NCI-H1092 treated with DMSO at 0.1 percent for 48 hours (cell line): ENCODE measurements around the gene ZMIZ1.

Source experiments
- DNase-seq: peaks from one replicate; lab custom pipeline; 2025; lab: John Stamatoyannopoulos, UW

Gene ZMIZ1

DNA sequence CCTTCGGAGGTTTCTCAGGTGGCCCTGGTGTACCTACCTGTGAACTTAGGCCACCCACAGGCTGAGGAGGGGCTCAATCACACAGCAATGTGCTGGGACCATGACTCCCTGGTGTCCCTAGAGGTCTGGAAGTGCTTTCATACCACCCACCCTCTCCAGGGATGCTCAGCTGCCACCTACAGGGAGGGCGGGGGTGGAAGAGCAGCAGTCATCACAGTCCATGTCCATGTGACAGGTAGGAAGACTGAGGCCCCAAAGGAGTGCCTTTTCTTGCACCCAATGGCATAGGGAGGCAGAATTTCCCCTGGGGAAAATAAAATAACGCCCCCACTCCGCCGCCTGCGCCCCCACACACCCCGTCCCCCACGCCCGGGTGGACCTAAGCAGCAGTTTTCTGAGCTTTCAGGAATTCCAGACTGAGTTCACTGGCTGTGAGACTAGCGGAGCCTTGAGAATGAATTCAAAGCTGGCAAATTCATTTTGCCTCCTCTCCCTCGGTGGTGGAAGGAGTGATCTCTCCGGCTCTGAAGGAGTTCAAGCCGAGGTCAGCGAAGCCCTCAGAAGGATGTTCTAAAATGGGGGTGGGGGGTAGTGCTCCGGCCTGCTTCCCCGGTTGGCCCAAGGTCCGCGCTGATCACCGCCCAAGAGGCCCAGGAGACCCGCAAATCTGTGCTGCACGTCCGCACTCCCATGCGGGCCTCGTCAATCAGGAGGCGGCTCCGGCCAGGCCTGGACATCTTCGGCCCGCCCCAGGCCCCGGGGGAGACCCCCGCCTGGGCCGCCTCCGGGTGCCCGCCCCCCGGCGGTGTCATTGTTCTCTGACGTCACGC is 2.1 kb upstream of the ZMIZ1 start:
- peak; percentile 3 for DNase-seq

DNA sequence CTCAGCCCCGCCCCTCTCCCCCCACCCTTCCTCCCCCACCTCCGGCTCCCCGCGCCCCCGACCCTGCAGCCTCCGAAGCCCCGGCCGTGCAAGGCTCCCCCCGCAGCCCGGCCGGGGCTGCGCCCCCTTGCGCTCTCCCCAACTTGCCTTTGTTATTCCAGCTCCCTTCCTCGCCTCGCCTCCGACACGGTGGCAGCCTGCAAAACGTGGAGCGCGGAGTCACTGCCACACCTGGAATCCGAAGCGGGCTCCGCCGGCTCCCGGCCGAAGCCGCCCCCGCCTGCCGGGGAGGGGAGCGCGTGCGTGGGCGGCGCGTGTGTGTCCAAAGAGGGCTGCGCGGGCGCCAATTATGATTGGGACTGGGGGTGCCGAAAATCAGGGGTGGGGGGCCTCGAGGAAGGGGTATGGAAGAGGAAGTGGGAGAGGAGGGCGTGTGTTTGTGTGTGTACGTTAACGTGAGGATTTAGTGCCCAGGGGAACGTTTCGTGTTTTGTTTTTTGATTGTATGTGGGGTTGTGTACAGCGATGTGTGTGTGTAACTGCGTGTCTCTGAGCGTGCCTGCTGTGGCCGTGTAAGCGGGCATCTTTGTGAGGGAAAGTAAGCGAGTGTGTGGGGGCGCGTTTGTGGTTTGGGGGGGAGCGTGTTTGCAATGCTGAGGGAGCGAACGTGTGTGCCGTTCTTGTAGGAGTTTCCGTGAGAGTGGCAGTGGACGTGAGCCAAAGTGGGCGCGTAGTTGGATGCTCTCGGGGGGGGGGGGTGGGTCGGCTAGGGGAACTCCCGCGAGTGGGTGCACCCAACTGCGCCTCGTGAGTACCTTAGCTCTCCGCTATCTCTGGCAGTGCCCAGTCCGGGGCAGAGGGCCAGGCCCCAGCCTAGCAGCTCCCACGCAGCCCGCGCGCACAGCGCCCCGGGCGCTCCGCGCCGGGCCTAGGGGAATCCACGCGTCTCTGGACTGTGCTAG is 1.2 kb upstream of the ZMIZ1 start:
- peak; percentile 82 for DNase-seq

DNA sequence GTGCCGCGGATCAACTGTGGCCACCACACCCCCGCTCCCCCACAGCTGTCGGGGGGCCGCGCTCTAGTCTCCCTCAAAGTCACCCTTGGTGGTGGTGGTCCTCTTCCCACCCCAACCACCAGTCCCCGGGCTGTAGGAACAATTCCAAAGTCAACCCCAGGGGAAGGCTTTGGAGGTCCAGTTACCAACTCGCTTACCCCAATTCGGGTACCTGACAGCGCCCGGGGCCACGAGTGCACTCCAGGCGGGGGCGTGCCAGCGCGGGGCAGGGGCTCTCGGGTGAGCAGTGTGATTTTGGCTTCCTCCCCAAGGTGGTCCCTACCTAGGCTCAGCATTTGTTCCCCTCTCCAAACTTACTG is 584 bp upstream of the ZMIZ1 start:
- DNase-seq, result no peak

DNA sequence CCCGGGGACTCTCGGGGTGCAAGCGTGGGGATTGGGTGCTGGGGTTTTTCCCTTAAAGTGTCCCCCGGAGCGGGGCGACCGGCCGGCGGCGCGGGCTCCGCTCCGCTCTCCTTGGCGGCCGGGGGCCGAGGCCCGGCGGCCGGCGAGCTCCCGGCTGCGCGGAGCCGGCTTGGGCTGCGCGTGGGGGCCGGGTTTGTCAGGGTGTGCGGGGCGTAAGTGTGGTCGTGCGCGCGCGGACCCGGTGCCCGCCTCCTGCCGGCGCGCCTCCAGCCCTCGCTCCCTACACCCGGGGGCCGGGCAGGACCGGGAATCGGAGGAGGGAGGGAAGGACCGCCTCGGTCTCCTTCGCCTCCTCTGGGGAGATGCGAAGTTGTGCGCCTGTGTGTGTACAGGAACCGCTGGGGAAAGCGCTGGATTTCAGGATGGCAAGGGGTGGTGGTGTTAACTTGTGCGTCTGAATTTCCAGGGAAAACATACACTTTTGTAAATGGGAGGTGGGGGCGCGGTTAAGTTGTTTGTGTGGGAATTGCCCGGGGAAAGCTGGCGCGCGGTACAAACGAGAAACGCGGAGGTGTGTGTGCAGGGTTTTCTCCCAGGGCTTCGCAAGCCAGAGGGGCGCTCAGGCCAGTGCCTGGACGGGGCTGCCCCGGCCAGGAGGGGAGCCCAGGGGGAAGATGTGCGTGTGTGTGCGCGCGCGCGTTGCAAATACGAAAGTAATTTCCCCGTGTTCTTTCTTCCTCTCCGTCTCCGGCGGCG is 737 bp downstream of the ZMIZ1 start:
- DNase-seq, result peak; percentile 31

DNA sequence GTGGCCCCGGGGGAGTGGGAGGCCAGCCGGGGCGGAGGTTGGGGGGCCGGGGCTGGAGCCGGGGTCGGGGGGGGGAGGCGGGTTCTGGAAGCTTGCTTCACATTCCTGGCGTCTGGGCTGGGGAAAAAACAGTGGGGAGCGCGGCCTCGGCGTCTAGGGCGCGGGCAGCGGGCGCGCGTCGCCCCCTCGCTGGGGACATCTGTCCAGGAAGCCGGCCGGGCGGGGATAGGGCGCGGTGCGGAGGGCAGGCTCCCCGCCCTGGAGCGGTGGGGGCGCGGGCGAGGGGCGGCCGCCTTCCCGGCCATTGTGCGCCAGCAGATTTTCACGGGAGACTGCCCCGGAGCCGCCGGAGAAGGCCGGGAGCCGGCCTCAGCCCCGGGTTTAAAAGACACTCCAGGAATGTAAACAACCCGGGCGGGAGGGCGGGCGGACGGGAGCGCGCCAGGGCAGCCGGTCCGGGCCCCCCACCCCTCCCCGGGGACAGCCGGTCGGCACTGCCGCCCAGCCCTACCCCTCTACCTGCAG is 1.4 kb downstream of the ZMIZ1 start:
- no peak for DNase-seq

DNA sequence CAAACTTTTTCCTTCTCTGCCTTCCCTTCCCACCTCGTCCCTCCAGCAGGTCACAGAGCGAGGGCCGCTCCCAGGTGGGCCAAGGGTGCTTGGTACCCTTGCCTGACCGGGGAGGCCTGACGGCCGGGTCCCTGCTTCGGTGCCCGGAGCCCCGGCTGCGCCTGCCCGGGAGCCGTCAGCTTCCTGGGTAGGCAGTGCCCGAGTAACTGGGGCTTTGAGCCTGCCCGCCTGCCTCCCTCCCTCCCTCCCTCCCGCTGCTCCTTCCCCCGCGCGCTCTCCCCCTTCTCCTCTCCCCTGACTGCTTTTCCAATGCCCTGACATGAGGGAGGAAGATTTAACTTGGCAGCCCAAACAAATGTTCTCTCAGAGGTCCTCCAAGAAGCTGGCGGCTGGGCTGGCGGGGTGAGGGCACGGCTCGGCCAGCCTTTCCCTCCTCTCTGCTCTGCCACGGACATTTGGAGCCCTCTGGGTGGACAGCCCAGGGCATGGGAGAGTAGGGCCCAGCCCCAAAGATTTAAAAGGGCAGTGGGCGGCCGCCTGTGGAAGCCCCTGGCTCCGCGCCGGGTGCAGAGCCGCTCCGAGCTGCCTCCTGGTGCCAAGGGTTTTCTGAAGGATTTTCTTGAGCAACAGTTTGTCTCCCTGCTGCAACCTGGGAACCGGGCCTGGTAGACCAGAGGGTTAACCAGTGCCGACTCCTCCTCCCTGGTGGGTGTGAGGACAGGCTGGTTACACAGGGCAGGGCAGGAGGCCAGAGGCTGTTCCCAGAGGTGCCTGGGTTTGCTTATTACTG is 2.0 kb downstream of the ZMIZ1 start:
- DNase-seq, result peak; percentile 49

DNA sequence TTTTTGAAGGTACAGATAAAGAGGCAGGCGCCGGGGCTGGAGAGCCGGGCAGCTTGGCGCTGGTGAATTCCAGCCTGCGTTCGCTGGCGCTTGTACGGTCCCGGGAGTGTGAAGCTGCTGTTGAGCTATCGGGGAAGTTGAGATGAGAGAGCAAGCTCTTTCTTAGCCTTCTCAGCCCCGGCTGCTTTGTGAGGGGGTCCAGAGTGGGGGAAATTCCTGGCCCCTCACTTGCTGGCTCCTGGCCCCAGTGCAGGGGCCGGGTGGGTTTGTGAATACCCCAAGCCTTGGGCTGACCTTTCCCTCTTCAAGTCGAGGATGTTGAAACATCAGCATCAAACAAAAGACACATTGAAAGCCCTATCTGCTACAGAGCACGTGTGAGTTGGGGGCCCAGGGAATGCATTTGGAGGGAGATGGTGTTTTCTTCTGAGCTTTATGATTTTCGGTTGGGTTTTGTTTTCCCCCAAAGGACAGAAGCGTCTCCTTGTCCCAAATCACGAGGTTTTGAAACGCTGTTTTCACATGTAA is 2.7 kb downstream of the ZMIZ1 start:
- no peak for DNase-seq

DNA sequence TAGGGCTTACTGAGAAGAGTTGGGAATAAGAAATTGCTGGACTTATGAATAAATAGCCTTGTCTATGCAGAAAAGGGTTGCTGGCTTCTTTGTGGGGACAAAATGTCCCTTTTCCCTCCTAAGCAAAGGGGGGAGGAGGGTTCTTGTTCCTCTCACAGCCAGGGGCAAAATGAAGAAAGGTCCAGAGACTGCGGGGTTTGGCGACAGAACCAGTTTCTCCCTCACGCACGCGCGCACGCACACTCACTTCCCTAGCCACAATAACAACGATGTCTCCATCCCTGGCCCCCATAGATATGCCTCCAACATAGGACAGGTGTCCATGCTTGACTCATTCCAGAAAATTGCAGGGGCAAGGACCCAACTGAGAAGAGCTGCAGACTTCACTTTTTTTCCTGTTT is 3.3 kb downstream of the ZMIZ1 start:
- no peak for DNase-seq

DNA sequence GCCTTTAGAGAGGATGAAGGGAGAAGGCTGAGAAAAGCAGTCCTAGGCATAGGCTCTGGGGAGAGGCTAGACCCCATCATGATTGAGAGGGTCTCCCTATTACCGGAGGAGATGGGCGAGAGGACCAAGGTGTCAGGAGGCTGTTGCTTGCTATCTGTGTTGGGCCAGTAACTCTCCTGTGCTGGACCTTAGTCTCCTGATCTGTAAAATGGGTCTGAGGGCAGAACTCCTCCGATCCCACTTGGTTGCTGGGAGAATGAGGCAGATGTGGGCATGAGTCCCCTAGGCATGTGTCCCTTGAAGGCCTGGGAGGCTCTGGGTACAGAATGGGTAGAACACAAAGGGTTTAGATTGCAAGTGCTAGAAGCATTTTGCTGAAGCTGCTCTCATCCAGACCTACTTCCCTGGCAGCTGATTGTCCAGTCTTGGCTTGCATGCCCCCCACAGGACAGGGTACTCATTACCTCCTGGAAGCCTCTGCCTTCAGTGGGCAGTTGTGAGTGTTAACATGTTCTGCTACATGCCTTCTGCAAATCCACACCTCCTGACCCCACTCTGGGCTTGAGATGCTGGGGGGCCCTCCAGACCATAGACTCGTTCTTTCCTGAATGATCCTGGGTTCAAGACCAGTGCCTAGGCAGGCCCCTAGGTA is 4.4 kb downstream of the ZMIZ1 start:
- DNase-seq, result no peak

DNA sequence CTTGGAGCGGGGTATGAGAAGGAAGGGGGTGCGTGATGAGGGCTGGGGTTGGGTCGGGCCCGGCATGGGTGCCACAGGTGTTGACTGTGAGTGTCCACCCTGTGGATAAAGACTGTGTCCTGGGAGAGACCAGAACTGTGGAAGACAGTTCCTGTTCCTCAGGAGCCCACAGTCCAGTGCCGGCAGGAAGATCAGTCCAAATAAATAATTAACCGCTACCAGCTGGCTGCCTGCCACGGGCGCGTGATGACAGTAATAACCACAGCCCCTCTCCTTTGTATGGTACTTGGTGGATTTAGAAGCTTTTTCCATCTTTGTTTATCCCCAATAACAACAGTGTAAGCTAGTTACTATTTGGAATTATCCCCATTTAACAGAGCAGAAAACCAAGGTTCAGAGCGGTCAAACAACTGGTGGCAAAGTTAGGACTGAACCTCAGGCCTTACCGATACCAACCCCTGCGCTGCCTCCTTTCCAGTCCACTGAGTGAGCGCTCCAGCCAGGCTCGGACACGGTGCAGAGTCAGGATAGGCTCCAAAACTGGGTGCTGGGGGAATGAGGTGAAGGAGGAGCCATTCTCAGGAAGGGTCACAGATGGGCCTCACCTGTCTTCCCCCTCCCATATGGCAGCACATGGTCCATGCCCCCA is 5.1 kb downstream of the ZMIZ1 start:
- peak; percentile 5 for DNase-seq

DNA sequence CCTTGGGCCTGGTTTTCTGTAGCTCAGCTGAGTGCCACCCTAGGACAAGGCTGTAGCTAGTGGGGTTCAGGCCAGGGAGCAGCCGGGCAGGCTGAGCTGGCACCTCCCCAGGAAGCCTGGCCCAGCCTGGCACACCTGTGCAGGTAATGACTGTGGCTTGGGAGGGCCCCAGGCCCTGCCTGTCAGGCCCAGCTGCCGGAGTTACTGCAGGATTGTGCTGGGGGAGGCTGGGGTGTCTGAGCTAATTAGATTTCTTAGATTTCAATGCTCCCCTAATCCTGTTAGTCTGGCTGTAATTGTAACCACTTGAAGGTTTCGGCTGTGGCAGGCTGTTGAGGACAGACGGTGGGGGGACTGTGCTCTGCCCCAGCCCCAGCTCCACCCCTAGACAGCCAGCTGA is 6.0 kb downstream of the ZMIZ1 start:
- no peak for DNase-seq

DNA sequence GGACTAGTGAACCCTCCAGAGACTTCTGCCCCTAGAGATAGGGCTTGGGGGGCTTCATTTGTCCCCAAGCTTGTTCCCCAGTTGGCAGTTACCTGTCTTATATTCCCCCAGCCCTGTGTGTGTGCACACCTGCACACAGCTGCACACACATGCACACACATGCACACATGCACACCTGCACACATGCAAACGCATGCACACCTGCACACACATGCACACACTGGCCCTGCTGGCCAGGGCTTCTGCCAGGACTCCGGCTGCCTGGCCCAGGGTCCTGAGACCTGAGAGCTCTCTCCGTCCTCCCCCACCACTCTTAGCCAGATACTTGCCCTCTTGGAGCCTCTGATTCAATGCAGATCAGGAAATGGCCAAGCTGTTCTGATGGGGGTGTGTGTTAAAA is 6.7 kb downstream of the ZMIZ1 start:
- no peak for DNase-seq

DNA sequence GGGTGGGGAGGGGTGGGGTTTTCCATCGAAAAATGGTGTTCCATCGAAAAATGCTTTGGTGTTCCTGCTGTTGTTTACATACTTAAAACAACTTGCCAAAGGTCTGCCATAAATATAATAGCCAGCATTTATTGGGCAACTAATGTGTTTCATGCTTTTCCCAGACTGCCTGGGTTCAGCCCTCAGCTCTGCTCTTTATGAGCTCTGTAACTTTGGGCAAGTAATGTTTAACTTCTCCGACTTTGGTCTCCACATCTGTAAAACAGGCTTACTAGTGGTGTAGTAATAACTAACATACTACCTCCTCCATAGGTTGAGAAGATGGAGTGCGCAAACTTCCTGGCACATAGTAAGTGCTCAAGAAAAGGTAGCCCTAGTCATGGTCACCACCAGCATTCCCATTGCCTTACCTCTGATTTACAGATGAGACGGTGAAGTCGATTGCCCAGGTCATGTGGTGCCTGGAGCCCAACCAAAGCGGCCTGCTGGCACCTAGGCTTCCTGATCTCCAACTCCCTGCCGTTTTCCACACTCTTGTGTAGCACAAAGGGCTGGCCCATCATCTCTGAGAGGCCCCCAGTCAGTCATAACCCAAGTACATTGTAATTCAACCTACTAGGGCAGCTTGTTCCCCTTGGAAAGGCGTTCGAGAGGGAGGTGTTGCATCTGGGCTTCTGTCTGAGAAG is 8.9 kb downstream of the ZMIZ1 start:
- DNase-seq, result no peak

DNA sequence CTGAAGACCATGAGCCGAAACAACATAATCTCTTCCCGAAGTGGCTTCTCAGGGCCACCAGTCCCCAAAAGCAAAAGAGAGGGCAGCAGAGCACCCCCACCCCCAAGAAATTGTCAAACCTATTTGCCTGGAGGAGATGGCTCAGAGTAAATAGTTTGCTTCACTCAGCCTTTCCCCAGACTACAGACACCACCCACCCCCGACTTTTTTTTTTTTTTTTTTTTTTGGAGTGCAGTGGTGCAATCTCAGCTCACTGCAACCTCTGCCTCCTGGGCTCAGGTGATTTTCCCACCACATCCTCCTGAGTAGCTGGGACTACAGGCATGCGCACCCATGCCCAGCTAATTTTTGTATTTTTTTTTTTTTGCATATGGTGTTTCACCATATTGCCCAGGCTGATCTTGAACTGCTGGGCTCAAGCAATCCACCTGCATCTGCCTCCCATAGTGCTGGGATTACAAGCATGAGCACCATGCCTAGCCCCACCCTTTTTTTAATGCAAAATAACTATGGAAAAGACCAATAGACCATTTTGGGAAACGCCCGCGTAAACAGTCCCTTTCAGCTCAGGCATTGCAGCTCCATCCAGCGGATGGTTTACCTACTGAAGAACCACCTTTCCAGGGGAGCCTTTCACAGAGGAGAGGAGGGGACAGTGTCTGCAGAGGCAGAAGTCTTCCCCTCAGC is 9.7 kb downstream of the ZMIZ1 start:
- no peak for DNase-seq

DNA sequence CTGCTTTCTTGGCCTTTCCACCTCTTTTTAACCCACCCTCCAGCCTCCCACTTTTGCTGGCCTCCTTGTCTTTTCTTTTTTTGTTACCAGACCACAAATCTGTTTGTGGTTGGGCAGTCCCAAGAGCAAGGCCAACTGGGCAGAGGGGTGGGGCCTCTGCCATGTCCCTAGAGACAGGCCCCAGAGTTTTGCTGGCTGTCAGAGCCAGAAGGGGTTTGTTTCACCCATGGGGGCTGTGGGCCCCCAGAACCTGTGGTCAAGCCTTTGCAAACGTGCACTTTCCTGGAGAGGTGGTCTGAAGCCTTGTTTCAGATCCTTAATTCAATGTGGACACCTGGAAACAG is 10.3 kb downstream of the ZMIZ1 start:
- DNase-seq, result no peak

DNA sequence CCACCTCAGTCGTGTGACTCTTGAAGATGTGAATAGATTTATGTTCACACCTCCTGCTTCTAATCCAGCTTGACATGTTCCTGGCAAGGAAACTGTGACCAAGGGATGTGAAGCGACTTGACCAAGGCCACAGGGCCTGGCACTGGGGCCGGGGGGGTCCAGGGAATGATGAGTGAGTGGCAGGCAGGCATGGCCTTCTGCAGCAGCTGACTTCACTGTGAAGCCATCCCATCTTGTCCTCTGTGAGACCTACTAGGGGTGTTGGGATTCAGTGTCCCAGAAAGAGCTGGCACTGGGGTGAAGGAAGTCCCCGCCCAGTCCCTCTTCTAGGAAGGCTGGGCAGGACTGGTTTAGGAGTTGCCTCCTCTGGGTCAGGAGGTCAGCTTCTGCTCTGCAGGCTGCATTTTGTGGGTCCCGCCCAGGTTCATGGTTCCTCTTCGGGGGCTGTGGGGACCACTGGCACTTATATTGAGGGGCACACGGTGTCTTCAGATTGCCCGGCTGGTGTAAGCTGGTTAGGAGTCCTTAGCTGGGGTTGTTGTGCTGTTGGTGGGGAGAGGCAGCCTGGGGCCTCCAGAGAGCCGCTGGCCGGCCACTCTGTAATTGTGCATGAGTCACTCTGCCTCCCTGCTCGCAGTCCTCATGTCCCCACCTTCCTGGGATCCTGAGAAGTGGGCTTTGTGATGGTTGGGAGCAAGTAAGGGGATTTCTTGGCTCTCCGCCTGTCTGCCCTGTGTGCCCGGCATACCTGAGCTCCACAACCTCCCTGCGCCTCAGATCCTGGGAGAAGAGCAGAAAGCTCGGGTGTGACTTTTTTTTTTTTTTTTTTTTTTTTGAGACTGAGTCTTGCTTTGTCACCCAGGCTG is 11.0 kb downstream of the ZMIZ1 start:
- no peak for DNase-seq

DNA sequence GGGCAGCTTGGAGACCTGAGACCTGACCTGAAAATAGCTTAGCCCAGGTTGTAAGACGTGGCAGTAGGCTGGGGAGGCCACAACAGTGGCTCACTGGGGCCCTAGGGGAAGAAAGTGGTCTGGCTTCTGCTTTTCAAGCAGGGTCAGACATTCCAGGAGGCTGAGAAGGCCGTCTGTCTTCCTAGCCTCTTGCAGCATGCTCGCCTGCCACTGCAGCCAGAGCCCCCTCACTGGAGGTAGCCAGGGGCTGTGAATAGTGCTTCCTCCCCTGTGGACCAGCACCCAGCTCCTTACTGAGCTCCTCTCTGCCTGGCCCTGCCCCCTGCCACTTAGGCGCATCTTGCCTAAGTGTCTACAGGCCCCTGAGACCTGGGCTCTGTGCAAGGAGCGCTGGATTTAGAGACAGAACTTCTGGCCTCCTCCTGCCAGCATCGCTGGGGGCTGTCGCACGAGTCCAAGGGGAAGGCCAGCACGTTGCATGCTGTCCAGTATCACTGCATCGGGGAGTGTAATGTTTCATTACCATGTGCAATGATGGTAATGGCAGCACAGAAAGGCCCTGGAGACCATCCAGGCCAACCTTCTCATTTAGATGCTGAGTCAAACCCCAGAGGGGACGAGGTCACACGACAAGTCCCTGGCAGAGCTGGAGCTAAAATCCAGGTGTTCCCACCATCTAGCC is 12.7 kb downstream of the ZMIZ1 start:
- DNase-seq, result no peak

DNA sequence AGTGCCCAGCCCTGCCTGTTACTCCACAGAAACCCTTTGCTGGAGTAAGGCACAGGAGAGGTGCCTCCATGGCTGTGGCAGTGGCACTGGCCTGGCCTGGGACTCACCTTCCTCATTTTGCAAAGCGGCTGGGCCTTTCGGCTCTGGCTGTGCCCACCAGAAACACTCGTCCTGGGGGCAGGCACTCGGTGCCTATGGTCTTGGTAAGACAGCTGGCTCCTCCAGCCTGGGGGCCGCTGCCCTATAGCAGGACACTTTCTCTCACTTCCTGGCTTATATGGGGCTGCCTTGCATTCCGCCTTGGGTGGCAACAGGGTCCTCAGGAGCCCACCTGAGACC is 13.2 kb downstream of the ZMIZ1 start:
- no peak for DNase-seq
